Keratinocyte (primary cell): Measurements from ENCODE around the gene PHF12. TPM values are rescaled to one million over a fixed set of nuclear protein-coding genes. Genes with fewer than 3 reads are reported as not detected.

Experiments
- DNase-seq: peaks from one replicate; pipeline ENCODE4 v3.0.0-alpha.2; 2011; ENCODE audit warnings: low read depth, missing footprints, low spot score
- FAIRE-seq: peaks from 2 replicates; lab custom pipeline; 2011; peaks lifted over from hg19 to GRCh38; lab: Jason Lieb, UNC
- H2AFZ ChIP-seq: 2 replicates; pipeline ENCODE4 v1.6.0; 2012; ENCODE audit warnings: low read length, control low read depth, inconsistent platforms; ENCODE audit not compliant: control insufficient read depth
- H3K27ac ChIP-seq: 2 replicates; pipeline ENCODE4 v1.5.1; 2011; ENCODE audit warnings: low read length; ENCODE audit not compliant: control insufficient read depth, insufficient read depth
- H3K27me3 ChIP-seq: 3 replicates; pipeline ENCODE4 v1.6.0; 2011; ENCODE audit warnings: low read length; ENCODE audit not compliant: control insufficient read depth, insufficient read depth; ENCODE audit errors: extremely low read depth
- H3K36me3 ChIP-seq, 2 experiments: 2 replicates in 1 of 2; 3 replicates in 1 of 2; pipeline ENCODE4 v1.5.1; 2011; ENCODE audit warnings: low read length in 2 of 2, mild to moderate bottlenecking in 1 of 2; ENCODE audit not compliant: control insufficient read depth in 2 of 2, insufficient read depth in 2 of 2; ENCODE audit errors: extremely low read depth in 1 of 2
- H3K4me1 ChIP-seq: 3 replicates; pipeline ENCODE4 v1.5.1; 2011; ENCODE audit warnings: low read length; ENCODE audit not compliant: control insufficient read depth, insufficient read depth; ENCODE audit errors: extremely low read depth
- H3K4me2 ChIP-seq: 3 replicates; pipeline ENCODE4 v1.6.0; 2011; ENCODE audit warnings: low read depth, low read length; ENCODE audit not compliant: control insufficient read depth, insufficient read depth; ENCODE audit errors: extremely low read depth
- H3K4me3 ChIP-seq, 3 experiments: fragments of 200-600 bp in 1 of 3; sonication (generic) in 1 of 3; 2 replicates in 2 of 3; 3 replicates in 1 of 3; pipeline ENCODE4 v1.5.1; 2011 to 2016; ENCODE audit warnings: low read length in 3 of 3, mild to moderate bottlenecking in 3 of 3, control low read depth in 2 of 3, inconsistent platforms in 1 of 3, low read depth in 1 of 3, mixed read lengths in 1 of 3, mixed run types in 1 of 3, moderate library complexity in 1 of 3; ENCODE audit not compliant: control insufficient read depth in 2 of 3, insufficient read depth in 2 of 3; ENCODE audit errors: extremely low read depth in 1 of 3
- H3K79me2 ChIP-seq: 2 replicates; pipeline ENCODE4 v1.6.0; 2012; ENCODE audit warnings: low read length; ENCODE audit not compliant: control insufficient read depth, insufficient read depth
- H3K9ac ChIP-seq: 3 replicates; pipeline ENCODE4 v1.6.0; 2011; ENCODE audit warnings: low read length; ENCODE audit not compliant: control insufficient read depth, insufficient read depth; ENCODE audit errors: extremely low read depth
- H3K9me1 ChIP-seq: 3 replicates; pipeline ENCODE4 v1.6.0; 2011; ENCODE audit warnings: low read length; ENCODE audit not compliant: control insufficient read depth, insufficient read depth; ENCODE audit errors: extremely low read depth
- H3K9me3 ChIP-seq: 2 replicates; pipeline ENCODE4 v1.5.1; 2012; ENCODE audit warnings: low read depth, low read length; ENCODE audit not compliant: control insufficient read depth
- H4K20me1 ChIP-seq: 3 replicates; pipeline ENCODE4 v1.6.0; 2011; ENCODE audit warnings: low read length; ENCODE audit not compliant: control insufficient read depth, insufficient read depth; ENCODE audit errors: extremely low read depth
- EZH2 ChIP-seq: IDR thresholded peaks from one replicate; pipeline ENCODE4 v1.6.1; 2012; ENCODE audit warnings: inconsistent platforms, mild to moderate bottlenecking, low read length, moderate library complexity
- dilution Hi-C: fragments of 300-500 bp; cut with MboI; formaldehyde crosslinking; loops from one replicate; pipeline ENCODE4 v1.7.0; 2020; ENCODE audit warnings: low sequenced_read_pairs; ENCODE audit not compliant: extremely low pct_ligation_motif_present
- polyA plus RNA-seq, 5 experiments: library from polyadenylated mRNA; depleted of rRNA in 3 of 5; stranded (reverse) in 3 of 5; stranded (forward) in 1 of 5; unstranded in 1 of 5; fragments of >200 nt; gene quantifications; 1 replicate in 1 of 5; 2 replicates in 3 of 5; 3 replicates in 1 of 5; pipeline versions ENCODE4 v1.2.1 to v1.2.3, GENCODE V29; 2011 to 2012; ENCODE audit warnings: missing spikeins in 2 of 5, low read depth in 1 of 5, low replicate concordance in 1 of 5
- TF ChIP-seq, protein P1 (sequence below), 3 experiments: IDR thresholded peaks in 1 of 3; conservative IDR thresholded peaks in 1 of 3; optimal IDR thresholded peaks in 1 of 3; 2 replicates in 2 of 3; 3 replicates in 1 of 3; pipeline versions ENCODE3 to v1.5.1; 2011; ENCODE audit warnings: low read length in 3 of 3, mild to moderate bottlenecking in 3 of 3, moderate library complexity in 2 of 3, control low read depth in 1 of 3, inconsistent platforms in 1 of 3; ENCODE audit not compliant: insufficient read depth in 2 of 3; ENCODE audit errors: extremely low read depth in 1 of 3

PHF12 gene
- polyA plus RNA-seq, 1 donor (not counting 4 experiments of a cell fraction or from before 2014, with no cell fraction given) = 9.6 TPM

DNA sequence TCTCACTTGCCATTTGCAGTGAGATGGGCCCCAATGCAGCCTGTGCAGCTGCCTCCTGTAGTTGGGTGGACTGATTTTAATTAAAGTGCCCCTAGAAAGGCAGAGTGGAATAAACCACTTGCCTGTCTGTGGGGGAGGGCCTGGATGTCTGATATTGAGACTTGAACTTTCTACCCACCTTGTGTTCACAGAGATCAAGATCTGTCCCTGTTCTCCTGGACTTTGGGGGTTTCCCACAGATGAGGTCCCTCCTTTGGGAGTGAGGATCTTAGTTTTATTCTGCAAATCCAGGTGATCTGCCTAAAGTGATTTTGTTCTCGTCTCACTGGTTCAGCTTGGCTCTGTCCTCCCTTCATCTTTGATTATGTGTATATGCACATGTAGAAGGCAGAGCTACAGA, 40.8 kb downstream of the PHF12 start:
- Histone ChIP-seq H3K9me1 (no peaks in the 10 kb centered on the region), H3K27ac (no peak overlapping the region), H2AFZ (no peak overlapping the region), H3K4me1 (peaks cover 14% of the 10 kb centered on the region), H3K36me3 (peaks cover 56 to 65% of the 10 kb centered on the region in 2 experiments), H3K9ac (no peak overlapping the region), H3K9me3 (peaks cover 6% of the 10 kb centered on the region), H3K4me3 (no peak overlapping the region), H3K79me2 (no peaks in the 10 kb centered on the region), H4K20me1 (no peaks in the 10 kb centered on the region), H3K27me3 (no peaks in the 10 kb centered on the region), H3K4me2 (no peak overlapping the region)
- DNase-seq (no peak), FAIRE-seq (no peak)
- TF ChIP-seq, protein P1, sequence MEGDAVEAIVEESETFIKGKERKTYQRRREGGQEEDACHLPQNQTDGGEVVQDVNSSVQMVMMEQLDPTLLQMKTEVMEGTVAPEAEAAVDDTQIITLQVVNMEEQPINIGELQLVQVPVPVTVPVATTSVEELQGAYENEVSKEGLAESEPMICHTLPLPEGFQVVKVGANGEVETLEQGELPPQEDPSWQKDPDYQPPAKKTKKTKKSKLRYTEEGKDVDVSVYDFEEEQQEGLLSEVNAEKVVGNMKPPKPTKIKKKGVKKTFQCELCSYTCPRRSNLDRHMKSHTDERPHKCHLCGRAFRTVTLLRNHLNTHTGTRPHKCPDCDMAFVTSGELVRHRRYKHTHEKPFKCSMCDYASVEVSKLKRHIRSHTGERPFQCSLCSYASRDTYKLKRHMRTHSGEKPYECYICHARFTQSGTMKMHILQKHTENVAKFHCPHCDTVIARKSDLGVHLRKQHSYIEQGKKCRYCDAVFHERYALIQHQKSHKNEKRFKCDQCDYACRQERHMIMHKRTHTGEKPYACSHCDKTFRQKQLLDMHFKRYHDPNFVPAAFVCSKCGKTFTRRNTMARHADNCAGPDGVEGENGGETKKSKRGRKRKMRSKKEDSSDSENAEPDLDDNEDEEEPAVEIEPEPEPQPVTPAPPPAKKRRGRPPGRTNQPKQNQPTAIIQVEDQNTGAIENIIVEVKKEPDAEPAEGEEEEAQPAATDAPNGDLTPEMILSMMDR (optimal IDR thresholded peaks at IDR 0.05 in 1 of 3, IDR thresholded peaks at IDR 0.05 in 1 of 3, conservative IDR thresholded peaks at IDR 0.05 in 1 of 3; ENCODE audit: extremely low read depth in 1 of 3, insufficient read depth in 2 of 3, low read length in 3 of 3) = no peak
- TF ChIP-seq EZH2 = no peak
- dilution Hi-C loops = no loop called here

DNA sequence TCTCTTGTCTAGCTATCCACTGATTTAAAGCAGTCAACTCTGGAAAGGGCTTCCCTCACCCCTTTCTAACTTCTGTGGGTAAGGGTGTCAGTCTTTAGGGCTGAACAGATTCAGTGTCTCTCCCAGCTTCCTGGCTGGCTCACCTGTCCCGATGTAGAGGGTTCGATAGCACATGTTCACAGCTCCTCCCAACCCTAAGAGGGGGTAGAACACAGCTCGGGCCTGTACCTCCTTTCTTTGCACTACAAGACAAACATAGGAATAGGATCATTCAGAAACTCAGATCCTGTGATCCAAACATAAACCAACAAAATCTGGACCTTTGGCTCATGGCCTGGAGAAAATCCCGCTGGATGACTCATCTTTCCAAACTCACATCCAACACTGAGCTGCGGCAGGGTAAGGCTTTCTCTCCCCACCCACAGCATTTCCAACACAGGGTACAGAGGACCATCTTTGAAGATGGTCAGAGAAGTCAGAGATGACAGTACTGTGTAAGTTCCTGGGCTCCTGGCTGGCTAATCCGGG, 42.6 kb downstream of the PHF12 start:
- dilution Hi-C loops = no loop called here
- H3K27me3 ChIP-seq = no peaks in the 10 kb centered on the region
- no peaks in the 10 kb centered on the region for H3K9me3 ChIP-seq
- H3K9me1 ChIP-seq = no peaks in the 10 kb centered on the region
- no peak overlapping the region for H3K4me2 ChIP-seq
- no peaks in the 10 kb centered on the region for H4K20me1 ChIP-seq
- H3K4me1 ChIP-seq = peaks cover 25% of the 10 kb centered on the region
- DNase-seq (no peak), FAIRE-seq (peak; percentile 81)
- peaks cover 48 to 54% of the 10 kb centered on the region in 2 experiments for H3K36me3 ChIP-seq
- no peaks in the 10 kb centered on the region for H3K79me2 ChIP-seq
- no peak overlapping the region for H3K9ac ChIP-seq
- no peak overlapping the region for H2AFZ ChIP-seq
- no peak for TF ChIP-seq EZH2
- no peak overlapping the region for H3K27ac ChIP-seq
- H3K4me3 ChIP-seq = no peak overlapping the region
